RPMI8226 (cell line): ENCODE measurements around the gene WIPF2.

ENCODE experiments used
- DNase-seq: peaks from one replicate; pipeline ENCODE4 v3.0.0-alpha.2; 2015

Gene WIPF2

GRCh38 chr17:40253565-40253964 is 34.5 kb downstream of the WIPF2 start:
- no peak for DNase-seq

- no peak for DNase-seq
Observed at GRCh38 chr17:40259505-40259904, 40.4 kb downstream of the WIPF2 start.

DNA sequence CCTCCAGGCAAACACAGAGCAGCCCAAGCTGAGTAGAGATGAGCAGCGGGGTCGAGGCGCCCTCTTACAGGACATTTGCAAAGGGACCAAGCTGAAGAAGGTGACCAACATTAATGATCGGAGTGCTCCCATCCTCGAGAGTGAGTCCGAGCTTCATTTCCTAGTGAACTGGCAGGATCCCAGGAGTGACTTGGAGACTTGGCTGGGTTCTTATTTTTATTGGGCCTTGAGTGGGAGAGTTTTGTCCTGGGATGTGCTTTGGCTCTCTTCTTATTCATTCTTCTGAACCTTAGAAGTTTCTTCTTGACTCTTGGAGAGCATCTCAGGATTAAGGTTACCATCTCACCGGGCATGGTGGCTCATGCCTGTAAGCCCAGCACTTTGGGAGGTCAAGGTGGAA is 41.4 kb downstream of the WIPF2 start:
- DNase-seq, result no peak

- DNase-seq, result no peak
Observed at GRCh38 chr17:40264458-40265185, 45.5 kb downstream of the WIPF2 start.

GRCh38 chr17:40265337-40265736 is 46.2 kb downstream of the WIPF2 start:
- no peak for DNase-seq

- DNase-seq, result no peak
Observed at GRCh38 chr17:40266882-40267281, 47.8 kb downstream of the WIPF2 start.

GRCh38 chr17:40268141-40268712 is 49.1 kb downstream of the WIPF2 start:
- no peak for DNase-seq

GRCh38 chr17:40278414-40278813 is 59.3 kb downstream of the WIPF2 start:
- no peak for DNase-seq

GRCh38 chr17:40279402-40279801 is 60.3 kb downstream of the WIPF2 start:
- DNase-seq, result no peak

GRCh38 chr17:40281663-40282062 is 62.6 kb downstream of the WIPF2 start:
- DNase-seq, result no peak

- DNase-seq, result no peak
Observed at GRCh38 chr17:40283662-40284061, 64.6 kb downstream of the WIPF2 start.

- DNase-seq, result no peak
Observed at GRCh38 chr17:40284085-40284713, 65.1 kb downstream of the WIPF2 start.

DNA sequence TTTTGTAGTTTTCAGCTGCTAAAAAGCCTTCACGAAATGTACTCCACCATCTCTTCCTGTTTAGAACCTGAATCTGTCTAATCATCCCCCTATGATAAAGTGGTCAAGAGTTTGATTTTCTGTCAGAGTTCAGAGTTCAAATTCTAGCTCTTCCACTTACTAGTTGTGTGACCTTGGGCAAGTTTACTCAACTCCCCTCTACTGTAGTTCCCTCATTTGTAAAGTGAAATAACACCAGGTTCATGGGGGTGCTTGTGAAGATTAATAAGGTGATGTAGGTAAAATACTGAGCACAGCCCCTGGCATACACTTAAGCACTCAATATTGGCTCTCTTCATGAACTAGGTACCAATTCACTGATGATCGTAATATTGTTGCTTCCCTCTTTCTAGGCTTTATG is 67.4 kb downstream of the WIPF2 start:
- no peak for DNase-seq

DNA sequence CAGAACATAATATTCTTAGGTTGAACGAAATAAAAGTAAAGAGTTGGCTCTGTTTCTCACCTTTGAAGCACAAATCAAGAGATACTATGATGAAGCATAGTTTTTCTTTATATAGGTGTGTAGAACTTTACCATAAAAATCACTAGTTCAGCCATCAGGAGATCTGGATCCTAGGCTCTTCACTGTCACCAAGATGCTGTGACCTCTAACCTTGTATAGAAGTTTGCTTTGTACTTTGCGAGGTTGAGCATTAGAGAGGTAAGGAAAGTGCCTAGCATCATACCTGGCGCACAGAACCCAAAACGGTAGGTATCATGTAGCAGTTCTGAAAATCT is 68.0 kb downstream of the WIPF2 start:
- no peak for DNase-seq

GRCh38 chr17:40287494-40288369 is 68.6 kb downstream of the WIPF2 start, which contains the start of gene CDC6:
Gene CDC6, plus strand, starts transcription at chr17:40287879. Its CDS starts 1,542 bp downstream, at chr17:40289421.
- peak; percentile 99 for DNase-seq

DNA sequence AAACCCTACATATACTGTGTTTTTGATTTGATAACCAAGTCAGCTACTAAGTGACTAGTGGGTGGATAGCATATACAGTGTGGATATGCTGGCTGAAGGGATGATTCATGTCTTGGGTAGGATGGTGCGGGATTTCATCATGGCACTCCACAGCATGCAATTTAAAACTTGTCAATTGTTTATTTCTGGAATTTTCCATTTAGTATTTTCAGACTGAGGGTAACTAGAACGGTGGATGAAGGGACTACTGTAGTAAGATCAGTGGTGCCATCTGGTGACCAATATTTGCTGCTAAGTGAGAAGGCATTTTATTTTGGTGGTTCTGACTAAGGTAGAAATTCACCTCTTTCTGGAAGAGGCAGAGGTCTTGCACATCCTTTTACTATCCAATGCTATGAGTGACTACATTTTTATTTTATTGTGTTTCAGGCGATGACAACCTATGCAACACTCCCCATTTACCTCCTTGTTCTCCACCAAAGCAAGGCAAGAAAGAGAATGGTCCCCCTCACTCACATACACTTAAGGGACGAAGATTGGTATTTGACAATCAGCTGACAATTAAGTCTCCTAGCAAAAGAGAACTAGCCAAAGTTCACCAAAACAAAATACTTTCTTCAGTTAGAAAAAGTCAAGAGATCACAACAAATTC is 71.7 kb downstream of the WIPF2 start:
- peak; percentile 65 for DNase-seq

DNA sequence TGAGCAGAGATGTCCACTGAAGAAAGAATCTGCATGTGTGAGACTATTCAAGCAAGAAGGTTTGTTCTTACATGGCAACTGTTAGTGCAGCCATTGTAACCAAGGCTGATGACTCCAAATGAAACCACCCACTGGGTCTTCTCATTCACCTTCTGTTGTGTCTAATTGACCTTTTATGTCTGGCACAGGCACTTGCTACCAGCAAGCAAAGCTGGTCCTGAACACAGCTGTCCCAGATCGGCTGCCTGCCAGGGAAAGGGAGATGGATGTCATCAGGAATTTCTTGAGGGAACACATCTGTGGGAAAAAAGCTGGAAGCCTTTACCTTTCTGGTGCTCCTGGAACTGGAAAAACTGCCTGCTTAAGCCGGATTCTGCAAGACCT is 72.2 kb downstream of the WIPF2 start:
- DNase-seq, result no peak

DNA sequence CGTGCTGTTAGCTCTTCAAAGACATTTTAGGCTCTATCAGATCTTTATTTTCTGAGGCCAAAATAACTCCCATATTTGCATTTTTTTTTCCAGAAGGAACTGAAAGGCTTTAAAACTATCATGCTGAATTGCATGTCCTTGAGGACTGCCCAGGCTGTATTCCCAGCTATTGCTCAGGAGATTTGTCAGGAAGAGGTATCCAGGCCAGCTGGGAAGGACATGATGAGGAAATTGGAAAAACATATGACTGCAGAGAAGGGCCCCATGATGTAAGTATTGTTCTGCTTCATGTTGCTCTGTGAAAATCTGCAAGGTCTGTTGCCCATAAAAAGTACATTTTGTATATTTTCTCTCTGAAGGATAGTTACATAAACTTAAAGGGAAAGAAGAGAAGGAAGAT is 74.3 kb downstream of the WIPF2 start:
- no peak for DNase-seq

DNA sequence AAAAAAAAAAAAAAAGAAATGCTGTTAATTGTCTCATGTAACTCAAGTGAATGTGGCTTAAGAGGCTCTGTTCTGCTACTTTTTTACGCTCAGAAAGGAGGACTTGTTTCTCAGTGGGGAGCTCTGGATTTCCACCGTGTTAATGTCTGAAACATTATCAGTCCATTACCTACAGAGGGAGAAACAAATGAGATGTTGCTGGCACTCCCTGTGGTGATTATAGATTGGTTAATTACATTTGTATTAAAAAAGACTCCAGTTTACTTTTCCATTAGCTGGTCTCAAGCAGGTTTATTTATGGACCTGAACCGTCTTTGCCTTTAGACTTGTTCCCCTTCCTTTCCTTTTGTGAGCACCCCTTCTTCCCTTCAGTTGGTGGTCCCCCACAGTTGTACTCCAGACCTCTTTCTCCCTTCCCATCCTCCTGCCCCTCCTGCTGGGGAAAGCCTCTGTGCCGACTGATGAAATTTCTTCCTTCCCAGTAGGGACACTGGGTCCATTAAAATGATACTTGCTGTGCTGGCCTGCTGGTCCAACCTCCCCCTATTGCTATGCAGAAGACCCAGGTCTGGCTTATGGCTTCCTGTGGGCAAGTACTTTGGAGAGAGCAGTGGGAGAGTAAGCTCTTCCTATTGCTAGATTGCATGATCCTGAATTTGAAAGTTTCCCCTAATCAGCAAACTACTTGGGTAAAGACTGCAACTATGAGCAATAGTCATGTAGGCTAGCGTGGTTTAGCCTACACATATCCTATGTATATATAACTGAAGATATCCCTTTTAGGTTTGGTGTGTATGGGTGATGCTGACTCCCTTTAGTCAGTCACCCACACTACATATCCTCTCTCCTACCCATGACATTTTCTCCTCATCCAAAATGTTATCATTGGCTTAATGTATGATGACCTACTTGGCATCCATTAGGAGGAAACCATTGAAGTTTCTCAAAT is 76.7 kb downstream of the WIPF2 start:
- no peak for DNase-seq

GRCh38 chr17:40297511-40297910 is 78.4 kb downstream of the WIPF2 start:
- DNase-seq, result no peak

DNA sequence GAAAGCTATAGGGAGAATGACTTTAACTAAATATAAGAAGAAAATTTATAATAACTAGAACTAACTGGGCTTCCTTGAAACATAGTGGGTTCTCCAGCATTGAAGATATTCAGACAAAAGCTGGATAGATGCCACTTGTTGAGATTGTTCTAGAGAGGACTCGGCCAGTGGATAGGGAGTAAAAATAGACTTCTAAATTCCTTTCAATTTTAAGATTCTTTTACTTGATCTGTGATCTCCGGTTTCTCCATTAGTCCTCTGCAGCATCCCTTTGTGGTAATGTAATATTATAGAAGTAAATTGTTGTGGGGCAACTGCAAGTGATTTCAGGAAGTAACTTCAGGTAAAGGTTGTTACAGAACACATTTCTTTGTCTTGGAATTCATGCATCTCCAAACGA is 79.6 kb downstream of the WIPF2 start:
- DNase-seq, result no peak
